Heart left ventricle (tissue), 13 donors: ENCODE data around the gene UBL3.

Experiments
- POLR2A ChIP-seq, 2 donors: fragments of 450-650 bp; IDR thresholded peaks; one replicate each; pipeline ENCODE4 v1.6.1; 2017; ENCODE audit warnings: antibody characterized with exemption in 2 of 2, mild to moderate bottlenecking in 2 of 2, moderate library complexity in 2 of 2
- TF ChIP-seq, protein P1 (sequence below), 12 donors: fragments of 200-600 bp; sonication (generic) in 4 of 12; IDR thresholded peaks; one replicate each; pipeline versions ENCODE4 v1.5.0 to v1.8.0; 2018 to 2022; ENCODE audit warnings: antibody characterized with exemption in 12 of 12, mild to moderate bottlenecking in 5 of 12
- donor health status: ischemic (EF 13 %, LVEDD 7.1; RV severe dilation, severe dysfunction).
- donor health status: DM: no; HTN: yes; CAD: no.
- donor health status: DM: no; HTN: no; CAD: no.
- donor health status: ischemic (EF 25% LVEDD 6.9; RV normal size, moderate dysfunction).
- donor health status: ischemic (EF 25% LVEDD 5.7; RV mildly dilated, moderate dysfunction).
- donor health status: ischemic (EF 35%, LVEDD 5.7; RV mildly dilated, moderate dysfunction).
- donor health status: nonischemic (EF 11% LVEDD 7.7; RV severe dilation, severe dysfunction).
- donor health status: DM: yes; HTN: yes; CAD: no.
- donor health status: PGD.
- donor health status: ischemic (EF 29% LVEDD 5.4; RV normal size, mild dysfunction).
- donor health status: nonischemic (EF 23%, LVEDD 6.1; RV moderate dilation, normal function).

DNA sequence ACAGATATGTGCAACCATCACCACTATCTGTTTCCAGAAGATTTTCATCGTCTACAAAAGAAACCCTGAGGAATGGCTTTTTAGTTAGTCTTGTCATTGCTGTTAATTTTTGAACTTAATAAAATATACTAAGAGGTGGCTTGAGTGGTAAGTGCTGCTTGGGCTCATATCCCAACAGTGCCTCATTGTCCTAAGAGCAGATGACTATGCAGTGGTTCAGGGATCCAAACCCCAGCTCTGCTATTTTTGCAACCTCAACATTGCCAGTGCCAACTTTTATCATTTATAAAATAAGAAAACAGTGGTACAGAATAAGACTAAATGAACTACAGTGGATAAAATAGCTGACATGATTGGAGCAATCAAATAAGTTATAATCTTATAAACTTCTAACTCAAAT lies 131.7 kb downstream of the UBL3 start:
- no peak for TF ChIP-seq POLR2A (IDR thresholded peaks at IDR 0.05)
- TF ChIP-seq, protein P1, sequence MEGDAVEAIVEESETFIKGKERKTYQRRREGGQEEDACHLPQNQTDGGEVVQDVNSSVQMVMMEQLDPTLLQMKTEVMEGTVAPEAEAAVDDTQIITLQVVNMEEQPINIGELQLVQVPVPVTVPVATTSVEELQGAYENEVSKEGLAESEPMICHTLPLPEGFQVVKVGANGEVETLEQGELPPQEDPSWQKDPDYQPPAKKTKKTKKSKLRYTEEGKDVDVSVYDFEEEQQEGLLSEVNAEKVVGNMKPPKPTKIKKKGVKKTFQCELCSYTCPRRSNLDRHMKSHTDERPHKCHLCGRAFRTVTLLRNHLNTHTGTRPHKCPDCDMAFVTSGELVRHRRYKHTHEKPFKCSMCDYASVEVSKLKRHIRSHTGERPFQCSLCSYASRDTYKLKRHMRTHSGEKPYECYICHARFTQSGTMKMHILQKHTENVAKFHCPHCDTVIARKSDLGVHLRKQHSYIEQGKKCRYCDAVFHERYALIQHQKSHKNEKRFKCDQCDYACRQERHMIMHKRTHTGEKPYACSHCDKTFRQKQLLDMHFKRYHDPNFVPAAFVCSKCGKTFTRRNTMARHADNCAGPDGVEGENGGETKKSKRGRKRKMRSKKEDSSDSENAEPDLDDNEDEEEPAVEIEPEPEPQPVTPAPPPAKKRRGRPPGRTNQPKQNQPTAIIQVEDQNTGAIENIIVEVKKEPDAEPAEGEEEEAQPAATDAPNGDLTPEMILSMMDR (IDR thresholded peaks at IDR 0.05): no peak
